Endometrium (tissue), 2 donors: ENCODE results near the gene RPS8.
"Not testable (repeated sequence)": the region's sequence is repeated elsewhere in the genome, so short reads cannot be mapped to it uniquely, and the experiment has no call there.

Experiments used
- FAIRE-seq: peaks from 2 replicates; lab custom pipeline; 2012; peaks lifted over from hg19 to GRCh38; lab: Jason Lieb, UNC
- donor health status: control.
- donor health status: control.

The RPS8 gene

GRCh38 chr1:44775078-44775929 lies at the start of gene RPS8:
Gene RPS8, plus strand, starts transcription at chr1:44775540. Its CDS starts 57 bp downstream, at chr1:44775597.
- no peak for FAIRE-seq

DNA sequence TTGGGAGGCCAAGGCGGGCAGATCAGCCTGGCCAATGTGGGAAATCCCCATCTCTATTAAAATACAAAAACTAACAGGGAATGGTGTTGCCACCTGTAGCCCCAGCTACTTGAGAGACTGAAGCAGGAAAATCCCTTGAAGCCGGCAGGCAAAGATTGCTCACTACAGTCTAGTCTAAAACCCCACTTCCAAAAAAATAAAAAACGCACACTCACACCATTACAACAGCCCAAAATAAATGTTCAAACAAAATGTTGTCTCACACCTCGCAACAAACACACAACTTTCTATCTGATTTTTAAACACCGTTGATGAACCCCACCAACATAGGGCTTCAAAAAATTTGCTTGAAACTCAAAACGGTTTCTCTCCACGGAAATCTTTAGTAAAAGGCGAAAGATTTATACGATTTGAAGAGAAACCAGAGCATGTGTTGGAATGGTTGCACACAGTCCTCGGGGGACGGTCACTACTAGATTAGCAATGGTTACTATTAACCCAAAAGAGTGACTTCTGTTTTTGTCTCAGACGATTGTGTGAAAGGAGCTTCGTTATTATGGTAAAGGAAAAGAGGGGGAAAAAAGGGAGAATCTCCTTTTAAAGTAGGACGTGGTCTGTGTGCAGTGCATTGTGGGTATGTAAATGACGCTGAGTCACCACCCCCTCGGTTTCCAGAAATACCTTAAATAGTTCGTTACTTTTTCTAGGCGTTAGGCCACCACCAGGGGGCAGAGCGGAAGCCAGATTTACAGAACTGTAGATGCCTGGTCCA lies 44.4 kb upstream of the RPS8 start, which contains the start of gene RNU5D-1:
TSS of gene RNU5D-1 (minus strand) at position 430 of the 772 bp plus-strand sequence.
- peak; percentile 94 for FAIRE-seq

- no peak for FAIRE-seq
These were observed 42.0 kb upstream of the RPS8 start for GRCh38 chr1:44733365-44733764.

DNA sequence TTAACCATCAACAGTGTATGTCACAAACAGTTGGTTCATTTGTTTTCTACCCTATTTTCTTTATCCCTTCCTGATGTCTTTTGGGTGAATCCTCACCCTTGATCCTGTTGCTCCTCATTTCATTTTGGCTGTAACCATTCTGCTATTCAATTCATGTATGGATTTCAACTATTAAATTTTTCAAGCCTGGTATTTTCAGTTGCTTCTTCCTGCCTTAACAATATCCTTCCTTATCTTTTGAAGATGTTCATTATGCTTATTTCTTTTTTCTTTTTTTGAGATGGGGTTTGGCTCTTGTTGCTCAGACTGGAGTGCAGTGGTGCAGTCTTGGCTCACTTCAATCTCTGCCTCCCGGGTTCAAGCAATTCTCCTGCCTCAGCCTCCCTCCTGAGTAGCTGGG lies 41.6 kb upstream of the RPS8 start:
- FAIRE-seq, result no peak

DNA sequence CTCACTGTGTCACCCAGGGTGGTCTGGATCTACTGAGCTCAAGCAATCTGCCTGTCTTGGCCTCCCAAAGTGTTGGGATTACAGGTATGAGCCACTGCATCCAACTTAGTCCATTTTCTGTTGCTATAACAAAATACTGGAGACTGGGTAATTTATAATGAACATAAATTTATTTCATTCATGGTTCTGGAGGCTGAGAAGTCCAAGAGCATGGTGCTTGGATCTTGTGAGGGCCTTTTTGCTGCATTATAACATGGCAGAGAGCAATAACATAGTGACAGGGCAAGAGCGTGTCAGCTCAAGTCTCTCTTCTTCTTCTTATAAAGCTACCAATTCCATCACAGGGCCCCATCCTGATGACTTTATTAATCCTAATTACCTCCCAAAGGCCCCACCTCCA lies 39.3 kb upstream of the RPS8 start:
- FAIRE-seq, result no peak

DNA sequence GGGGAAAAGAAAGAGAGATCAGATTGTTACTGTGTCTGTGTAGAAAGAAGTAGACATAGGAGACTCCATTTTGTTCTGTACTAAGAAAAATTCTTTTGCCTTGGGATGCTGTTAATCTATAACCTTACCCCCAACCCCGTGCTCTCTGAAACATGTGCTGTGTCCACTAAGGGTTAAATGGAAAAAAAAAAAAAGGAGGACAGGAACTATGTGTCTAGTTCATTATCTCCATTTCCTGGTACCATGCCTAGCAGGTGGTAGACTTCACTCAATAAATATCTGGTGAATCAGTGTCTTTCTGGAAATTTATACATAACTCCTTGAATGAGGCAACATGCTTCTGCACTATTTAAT lies 36.4 kb upstream of the RPS8 start:
- not testable (repeated sequence) for FAIRE-seq

DNA sequence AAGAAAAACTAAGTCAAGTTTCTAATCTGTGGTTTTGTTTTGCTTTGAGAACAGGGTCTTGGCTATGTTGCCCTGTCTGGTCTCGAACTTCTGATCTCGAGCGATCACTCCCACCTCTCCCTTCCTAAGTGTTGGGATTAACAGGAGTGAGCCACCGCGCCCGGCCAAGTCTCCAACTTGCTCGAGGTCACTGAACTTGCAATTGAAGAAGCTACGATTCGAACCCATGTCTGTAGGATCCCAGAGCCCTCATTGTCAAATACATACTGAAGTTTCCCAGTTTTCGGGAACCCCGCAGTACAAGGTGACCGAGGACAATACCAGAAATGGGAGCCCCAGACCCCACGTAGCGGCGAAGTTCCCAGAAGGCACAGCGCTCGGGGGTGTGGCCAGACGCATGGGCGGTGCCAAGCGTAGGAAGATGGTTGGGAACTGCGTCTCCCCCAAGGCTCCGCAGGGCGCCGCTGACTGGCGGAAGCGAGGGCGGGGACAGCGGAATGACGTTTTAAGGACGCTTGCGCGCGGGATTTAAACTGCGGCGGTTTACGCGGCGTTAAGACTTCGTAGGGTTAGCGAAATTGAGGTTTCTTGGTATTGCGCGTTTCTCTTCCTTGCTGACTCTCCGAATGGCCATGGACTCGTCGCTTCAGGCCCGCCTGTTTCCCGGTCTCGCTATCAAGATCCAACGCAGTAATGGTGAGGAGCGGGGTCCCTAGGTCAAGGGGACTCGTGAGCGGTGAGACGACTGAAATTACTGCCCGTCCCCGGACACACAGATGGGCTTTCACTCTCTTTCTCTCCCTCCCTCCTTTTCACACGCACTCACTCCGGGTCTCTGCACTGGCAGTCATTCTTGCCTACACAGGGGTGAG lies 35.8 kb upstream of the RPS8 start, which contains the start of gene KIF2C:
TSS of gene KIF2C (plus strand) at position 531 of the 872 bp plus-strand sequence. CDS start at position 627, 96 bp downstream.
- peak; percentile 95 for FAIRE-seq

- FAIRE-seq, result no peak
These were observed 35.1 kb upstream of the RPS8 start for GRCh38 chr1:44740179-44740617.

DNA sequence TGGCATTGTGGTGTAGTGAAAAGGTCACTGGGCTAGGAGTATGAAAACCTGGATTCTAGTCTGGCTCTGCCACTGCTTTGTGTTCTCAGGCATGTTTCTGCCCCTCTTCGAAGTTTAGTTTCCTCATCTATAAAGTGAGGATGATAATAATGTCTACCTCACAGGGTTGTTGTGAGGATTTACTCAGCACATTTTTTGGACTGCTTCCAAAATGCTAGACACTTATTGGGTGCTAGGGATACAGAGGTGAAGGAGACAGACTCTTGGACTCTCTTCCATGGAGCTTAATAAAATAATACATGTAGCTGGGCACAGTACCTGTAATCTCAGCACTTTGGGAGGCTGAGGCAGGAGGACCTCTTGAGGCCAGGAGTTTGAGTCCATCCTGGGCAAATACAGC lies 32.1 kb upstream of the RPS8 start:
- no peak for FAIRE-seq

DNA sequence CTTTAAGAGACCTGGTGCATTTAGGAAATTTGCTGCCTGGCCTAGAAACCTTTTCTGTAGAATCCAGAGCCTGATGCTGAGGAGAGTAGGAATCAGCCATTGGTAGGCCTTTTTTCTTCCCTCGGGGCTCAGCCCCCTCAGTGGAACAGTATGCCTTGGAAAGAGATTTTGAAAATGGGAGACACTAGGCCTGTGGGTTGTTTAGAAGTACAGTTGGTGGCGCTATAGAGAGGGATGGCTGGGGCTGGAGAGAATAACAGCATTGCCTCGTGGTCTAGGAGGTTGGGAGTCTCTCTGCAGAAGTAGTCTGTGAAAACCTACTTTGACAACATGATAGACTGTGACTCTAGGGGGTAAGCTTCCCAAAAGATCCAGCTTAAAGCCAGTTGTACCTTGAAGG lies 27.5 kb upstream of the RPS8 start:
- FAIRE-seq, result no peak

- no peak for FAIRE-seq
These were observed 17.9 kb upstream of the RPS8 start for GRCh38 chr1:44757420-44757819.

DNA sequence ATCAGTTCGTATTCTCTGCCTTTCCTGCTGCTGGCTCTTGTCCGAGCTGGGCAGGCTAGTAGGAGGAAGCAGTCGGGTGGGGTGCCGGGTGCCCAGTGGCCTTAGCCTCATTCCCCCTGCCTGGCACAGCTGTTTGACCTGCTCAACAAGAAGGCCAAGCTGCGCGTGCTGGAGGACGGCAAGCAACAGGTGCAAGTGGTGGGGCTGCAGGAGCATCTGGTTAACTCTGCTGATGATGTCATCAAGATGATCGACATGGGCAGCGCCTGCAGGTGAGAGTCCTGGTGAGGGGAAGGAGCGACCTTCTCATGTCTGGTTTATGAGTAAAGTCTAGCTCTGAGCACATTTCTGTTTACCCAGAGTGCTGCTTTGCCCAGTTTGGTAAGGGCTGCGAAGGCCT lies 16.3 kb upstream of the RPS8 start:
- FAIRE-seq, result no peak

DNA sequence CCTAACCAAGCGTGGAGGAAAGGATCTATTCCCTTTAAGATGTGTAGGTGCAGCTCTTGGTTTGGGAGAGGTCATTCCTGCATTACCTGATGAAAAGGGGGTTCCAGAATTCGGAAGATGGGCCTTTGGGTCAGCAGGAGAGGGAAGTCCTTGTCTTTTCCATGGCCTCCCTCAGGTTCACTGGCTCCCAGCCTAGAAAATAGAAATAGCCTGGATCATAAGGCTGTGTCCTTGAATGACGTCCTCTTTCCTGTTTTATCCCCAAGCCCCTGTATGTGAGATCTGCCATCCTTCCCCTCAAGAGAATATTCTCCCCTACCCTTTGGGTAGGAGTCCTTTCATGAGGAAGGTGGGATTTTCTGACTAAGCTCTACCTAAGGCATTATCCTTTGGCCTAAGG lies 14.5 kb upstream of the RPS8 start:
- no peak for FAIRE-seq

DNA sequence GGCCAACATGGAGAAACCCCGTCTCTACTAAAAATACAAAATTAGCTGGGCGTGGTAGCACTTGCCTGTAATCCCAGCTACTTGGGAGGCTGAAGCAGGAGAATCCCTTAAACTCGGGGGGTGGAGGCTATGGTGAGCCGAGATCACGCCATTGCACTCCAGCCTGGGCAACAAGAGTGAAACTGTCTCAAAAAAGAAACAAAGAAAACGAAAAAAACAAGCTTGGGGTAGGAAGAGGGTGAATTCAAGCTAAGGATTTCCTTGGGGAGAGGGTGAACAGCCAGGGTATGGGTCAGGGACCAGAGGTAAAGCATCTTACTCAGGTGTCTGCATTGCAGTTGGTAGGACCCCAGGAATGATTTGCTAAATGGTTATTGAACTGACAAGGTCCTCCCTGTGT lies 8.9 kb upstream of the RPS8 start:
- not testable (repeated sequence) for FAIRE-seq

DNA sequence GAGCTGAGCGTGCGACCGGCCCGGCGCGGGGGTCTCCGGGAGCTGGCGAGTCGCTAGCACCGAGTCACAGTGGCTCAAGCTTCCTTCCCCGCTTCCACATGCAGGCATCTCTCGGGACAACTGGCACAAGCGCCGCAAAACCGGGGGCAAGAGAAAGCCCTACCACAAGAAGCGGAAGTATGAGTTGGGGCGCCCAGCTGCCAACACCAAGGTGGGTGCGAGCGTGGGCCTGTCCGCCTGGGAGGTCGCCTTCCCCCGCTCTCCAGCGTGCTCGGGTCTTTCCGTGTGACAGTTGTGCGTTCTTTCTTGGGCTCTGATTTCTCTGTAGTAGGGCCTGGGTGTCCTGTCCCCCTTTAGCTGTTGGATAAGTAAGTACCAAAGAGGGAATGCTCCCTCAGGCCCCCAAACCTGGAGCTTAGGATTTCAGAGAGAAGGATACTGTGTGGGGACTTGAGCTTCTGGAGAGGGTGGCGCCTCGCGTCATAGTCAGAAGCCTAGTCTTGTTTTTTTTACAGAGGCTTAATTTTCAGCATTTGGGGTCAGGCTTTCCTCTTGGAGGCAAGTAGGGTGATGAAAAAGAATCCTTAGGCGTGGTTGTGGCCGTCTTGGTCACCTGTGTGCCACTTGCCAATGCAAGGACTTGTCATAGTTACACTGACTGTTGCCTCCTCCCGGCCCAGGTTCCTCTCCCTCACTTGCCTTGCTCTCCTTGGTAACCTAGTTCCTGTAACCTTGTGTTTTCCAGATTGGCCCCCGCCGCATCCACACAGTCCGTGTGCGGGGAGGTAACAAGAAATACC lies 790 bp downstream of the RPS8 start:
- no peak for FAIRE-seq

- FAIRE-seq, result no peak
These were observed 1.4 kb downstream of the RPS8 start for GRCh38 chr1:44776730-44777068.

DNA sequence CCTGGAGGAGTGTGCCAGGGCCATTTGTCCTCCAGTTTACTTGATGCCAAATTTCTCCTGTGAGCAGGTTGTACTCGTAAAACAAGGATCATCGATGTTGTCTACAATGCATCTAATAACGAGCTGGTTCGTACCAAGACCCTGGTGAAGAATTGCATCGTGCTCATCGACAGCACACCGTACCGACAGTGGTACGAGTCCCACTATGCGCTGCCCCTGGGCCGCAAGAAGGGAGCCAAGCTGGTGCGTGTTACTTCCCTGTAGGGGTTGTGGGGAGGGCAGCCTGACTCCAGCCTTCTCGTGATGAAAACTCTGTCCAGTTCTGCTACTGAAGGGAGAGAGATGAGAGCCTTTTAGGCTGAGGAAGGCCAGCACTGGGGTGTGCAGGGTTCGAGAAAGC lies 2.2 kb downstream of the RPS8 start:
- FAIRE-seq, result no peak

- no peak for FAIRE-seq
These were observed 2.8 kb downstream of the RPS8 start for GRCh38 chr1:44777969-44778635.

DNA sequence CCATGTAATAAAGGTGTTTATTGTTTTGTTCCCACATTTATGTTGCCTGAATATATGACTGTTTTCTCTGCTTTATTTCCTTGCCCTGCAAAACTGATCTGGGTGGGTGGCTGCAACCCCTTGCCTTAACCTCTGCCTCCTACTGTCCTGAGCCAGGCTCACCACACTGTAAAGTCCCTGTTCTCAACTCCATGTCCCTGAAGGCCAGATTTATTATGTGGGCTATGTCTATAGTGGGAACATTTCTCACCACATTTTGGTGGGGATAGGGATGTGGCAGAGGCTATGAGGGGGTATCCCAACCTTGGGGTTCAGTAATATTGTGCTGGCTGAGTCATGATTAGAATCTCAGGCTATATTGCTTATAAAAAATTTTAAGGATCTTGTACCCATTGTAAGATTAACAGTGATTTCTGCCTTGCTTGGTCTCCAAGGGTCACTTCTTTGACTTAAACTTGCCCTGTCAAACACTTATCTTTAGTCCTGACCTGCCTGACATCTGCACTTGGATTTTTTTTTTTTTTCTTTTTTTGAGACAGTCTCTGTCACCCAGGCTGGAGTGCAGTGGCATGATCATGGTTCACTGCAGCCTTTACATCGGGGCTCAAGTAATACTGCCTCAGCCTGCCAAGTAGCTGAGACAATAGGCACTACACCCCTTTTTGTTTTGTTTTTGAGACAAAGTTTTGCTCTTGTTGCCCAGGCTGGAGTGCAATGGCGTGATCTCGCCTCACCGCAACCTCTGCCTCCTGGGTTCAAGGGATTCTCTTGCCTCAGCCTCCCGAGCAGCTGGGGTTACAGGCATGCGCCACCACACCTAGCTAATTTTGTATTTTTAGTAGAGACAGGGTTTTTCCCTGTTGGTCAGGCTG lies 3.6 kb downstream of the RPS8 start:
- no peak for FAIRE-seq

GRCh38 chr1:44780583-44781121 lies 5.3 kb downstream of the RPS8 start:
- no peak for FAIRE-seq
